A549 (cell line): ENCODE results near the gene COA8.
A peak's percentile ranks its signal among the peaks of the same experiment; 100 is the strongest.

Experiments
- FOSL2 ChIP-seq, 2 experiments: fragments of 450-650 bp in 1 of 2; fragments of >200 bp in 1 of 2; sonication (Bioruptor Twin) in 1 of 2; formaldehyde crosslinking; IDR thresholded peaks; 2 replicates each; pipeline versions ENCODE4 v1.5.0 to v1.6.1; 2016 to 2020; ENCODE audit warnings: mild to moderate bottlenecking in 1 of 2, moderate library complexity in 1 of 2
- GATA3 ChIP-seq: IDR thresholded peaks from 2 replicates; pipeline ENCODE4 v1.6.1; 2012; ENCODE audit warnings: borderline replicate concordance
- HDAC2 ChIP-seq: fragments of 200-600 bp; sonication (generic); IDR thresholded peaks from 2 replicates; pipeline ENCODE4 v1.6.1; 2016
- PHF8 ChIP-seq: fragments of 200-600 bp; sonication (generic); IDR thresholded peaks from 2 replicates; pipeline ENCODE4 v1.6.1; 2016; ENCODE audit warnings: low read depth, mild to moderate bottlenecking, antibody characterized with exemption, moderate library complexity, borderline replicate concordance
- POLR2A ChIP-seq: IDR thresholded peaks from 2 replicates; pipeline ENCODE4 v1.6.1; 2012; ENCODE audit warnings: mild to moderate bottlenecking, low read length
- SMC3 ChIP-seq: fragments of >200 bp; sonication (Bioruptor Twin); formaldehyde crosslinking; IDR thresholded peaks from 3 replicates; pipeline ENCODE4 v1.6.1; 2018; ENCODE audit warnings: inconsistent platforms
- ZFP36 ChIP-seq: fragments of 450-650 bp; IDR thresholded peaks from 2 replicates; pipeline ENCODE4 v1.6.1; 2014; ENCODE audit warnings: borderline replicate concordance; ENCODE audit not compliant: partially characterized antibody
- TF ChIP-seq, protein P1 (sequence below): fragments of >200 bp; sonication (Bioruptor Twin); formaldehyde crosslinking; IDR thresholded peaks from 3 replicates; pipeline ENCODE4 v1.5.1; 2016
- TF ChIP-seq, protein P2 (sequence below): fragments of 200-600 bp; sonication (generic); IDR thresholded peaks from 2 replicates; pipeline ENCODE4 v1.6.1; 2016; ENCODE audit warnings: antibody characterized with exemption, mild to moderate bottlenecking, moderate library complexity
- TF ChIP-seq, protein P3 (sequence below): fragments of 450-650 bp; IDR thresholded peaks from 2 replicates; pipeline ENCODE4 v1.6.1; 2014; ENCODE audit warnings: antibody characterized with exemption

DNA sequence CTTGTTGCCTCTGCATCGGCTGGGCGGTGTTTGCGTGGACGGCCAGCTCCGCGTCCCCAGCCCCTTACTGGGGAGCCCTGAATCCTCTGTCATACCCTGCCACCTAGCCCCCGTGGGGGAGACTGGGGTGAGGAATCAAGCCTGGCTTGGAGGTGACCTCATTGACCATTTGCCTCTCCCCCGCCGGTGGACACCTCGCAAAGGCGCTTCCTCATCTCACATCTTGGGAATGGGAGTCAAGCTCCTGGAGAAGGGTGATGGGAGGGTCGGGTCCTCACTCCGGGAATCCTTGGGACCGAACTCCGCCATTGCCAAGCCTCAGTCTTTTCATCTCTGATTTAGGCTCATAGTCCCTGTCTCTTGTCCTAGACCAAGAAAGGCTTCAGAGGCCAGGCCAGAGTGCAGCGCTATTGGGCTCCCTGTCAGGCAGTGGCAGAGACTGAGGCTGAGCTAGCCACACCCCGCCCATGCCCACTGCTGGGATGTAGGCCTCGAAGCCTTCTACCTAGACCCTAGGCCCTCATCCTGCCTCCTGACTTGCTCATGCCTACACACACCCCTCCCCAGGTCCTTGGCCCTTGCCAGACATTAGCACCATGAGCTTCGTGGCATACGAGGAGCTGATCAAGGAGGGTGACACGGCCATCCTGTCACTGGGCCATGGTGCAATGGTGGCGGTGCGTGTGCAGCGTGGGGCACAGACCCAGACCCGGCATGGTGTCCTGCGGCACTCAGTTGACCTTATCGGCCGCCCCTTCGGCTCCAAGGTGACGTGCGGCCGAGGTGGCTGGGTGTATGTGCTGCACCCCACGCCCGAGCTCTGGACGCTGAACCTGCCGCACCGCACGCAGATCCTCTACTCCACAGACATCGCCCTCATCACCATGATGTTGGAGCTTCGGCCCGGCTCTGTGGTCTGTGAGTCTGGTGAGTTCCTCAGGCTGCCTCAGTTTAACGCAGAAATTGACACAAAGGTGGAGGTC is 33.1 kb upstream of the COA8 start:
- TF ChIP-seq, protein P1, sequence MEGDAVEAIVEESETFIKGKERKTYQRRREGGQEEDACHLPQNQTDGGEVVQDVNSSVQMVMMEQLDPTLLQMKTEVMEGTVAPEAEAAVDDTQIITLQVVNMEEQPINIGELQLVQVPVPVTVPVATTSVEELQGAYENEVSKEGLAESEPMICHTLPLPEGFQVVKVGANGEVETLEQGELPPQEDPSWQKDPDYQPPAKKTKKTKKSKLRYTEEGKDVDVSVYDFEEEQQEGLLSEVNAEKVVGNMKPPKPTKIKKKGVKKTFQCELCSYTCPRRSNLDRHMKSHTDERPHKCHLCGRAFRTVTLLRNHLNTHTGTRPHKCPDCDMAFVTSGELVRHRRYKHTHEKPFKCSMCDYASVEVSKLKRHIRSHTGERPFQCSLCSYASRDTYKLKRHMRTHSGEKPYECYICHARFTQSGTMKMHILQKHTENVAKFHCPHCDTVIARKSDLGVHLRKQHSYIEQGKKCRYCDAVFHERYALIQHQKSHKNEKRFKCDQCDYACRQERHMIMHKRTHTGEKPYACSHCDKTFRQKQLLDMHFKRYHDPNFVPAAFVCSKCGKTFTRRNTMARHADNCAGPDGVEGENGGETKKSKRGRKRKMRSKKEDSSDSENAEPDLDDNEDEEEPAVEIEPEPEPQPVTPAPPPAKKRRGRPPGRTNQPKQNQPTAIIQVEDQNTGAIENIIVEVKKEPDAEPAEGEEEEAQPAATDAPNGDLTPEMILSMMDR, result no peak
- TF ChIP-seq POLR2A (no peak), ZFP36 (no peak), SMC3 (no peak), HDAC2 (no peak), GATA3 (no peak), PHF8 (peak; percentile 36; the same call in 1 of the 2 replicates), FOSL2 (IDR thresholded peaks at IDR 0.05) (no peak), FOSL2 (CRISPR knock-in tag; IDR thresholded peaks at IDR 0.05) (no peak)
- TF ChIP-seq, protein P2, sequence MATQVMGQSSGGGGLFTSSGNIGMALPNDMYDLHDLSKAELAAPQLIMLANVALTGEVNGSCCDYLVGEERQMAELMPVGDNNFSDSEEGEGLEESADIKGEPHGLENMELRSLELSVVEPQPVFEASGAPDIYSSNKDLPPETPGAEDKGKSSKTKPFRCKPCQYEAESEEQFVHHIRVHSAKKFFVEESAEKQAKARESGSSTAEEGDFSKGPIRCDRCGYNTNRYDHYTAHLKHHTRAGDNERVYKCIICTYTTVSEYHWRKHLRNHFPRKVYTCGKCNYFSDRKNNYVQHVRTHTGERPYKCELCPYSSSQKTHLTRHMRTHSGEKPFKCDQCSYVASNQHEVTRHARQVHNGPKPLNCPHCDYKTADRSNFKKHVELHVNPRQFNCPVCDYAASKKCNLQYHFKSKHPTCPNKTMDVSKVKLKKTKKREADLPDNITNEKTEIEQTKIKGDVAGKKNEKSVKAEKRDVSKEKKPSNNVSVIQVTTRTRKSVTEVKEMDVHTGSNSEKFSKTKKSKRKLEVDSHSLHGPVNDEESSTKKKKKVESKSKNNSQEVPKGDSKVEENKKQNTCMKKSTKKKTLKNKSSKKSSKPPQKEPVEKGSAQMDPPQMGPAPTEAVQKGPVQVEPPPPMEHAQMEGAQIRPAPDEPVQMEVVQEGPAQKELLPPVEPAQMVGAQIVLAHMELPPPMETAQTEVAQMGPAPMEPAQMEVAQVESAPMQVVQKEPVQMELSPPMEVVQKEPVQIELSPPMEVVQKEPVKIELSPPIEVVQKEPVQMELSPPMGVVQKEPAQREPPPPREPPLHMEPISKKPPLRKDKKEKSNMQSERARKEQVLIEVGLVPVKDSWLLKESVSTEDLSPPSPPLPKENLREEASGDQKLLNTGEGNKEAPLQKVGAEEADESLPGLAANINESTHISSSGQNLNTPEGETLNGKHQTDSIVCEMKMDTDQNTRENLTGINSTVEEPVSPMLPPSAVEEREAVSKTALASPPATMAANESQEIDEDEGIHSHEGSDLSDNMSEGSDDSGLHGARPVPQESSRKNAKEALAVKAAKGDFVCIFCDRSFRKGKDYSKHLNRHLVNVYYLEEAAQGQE, result no peak
- TF ChIP-seq, protein P3, sequence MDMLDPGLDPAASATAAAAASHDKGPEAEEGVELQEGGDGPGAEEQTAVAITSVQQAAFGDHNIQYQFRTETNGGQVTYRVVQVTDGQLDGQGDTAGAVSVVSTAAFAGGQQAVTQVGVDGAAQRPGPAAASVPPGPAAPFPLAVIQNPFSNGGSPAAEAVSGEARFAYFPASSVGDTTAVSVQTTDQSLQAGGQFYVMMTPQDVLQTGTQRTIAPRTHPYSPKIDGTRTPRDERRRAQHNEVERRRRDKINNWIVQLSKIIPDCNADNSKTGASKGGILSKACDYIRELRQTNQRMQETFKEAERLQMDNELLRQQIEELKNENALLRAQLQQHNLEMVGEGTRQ, result no peak
